ENCODE measurements around the gene TAS2R60. TPM values are rescaled to one million over a fixed set of nuclear protein-coding genes. Genes with fewer than 3 reads are reported as not detected.

TAS2R60 gene
- polyA plus RNA-seq, 1 donor from 2014 or later: not detected

DNA sequence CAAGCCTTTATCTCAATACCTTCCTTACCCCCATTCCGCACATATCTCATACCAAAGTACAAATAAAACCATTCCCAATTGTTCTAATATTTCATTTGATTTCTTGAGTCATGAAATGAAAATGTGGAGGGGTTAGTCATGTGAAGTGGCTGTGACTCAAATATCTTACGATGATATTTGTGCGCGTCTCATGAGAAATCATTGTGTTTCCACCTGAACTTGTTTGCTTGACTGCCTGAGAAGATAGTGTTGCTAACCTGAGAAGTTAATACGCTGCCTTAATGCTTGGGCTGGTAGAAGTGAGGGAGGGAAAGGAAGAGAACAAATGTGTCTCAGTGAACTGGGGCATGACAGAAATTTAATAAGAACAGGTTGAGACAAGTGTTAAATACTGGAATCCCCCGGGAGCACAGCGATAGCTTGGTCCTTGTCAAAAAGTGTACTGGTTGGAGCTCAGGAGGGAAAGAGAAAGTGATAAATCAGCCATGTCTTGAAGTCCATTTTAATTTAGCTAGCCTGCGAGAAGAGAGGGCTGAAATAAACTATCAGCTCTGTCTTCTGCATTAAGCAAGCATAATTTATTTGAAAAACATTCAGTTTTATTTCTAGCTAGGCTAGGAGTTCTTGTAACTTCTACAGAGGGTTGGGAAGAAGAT lies 27.4 kb upstream of the TAS2R60 start:
- no peaks in the 10 kb centered on the region for H4K20me1 ChIP-seq (ENCODE audit: insufficient read depth)
- H3K4me2 ChIP-seq (ENCODE audit: low read length): no peak overlapping the region
- H3K9me3 ChIP-seq (ENCODE audit: low read length): no peaks in the 10 kb centered on the region
- TF ChIP-seq, protein P1, sequence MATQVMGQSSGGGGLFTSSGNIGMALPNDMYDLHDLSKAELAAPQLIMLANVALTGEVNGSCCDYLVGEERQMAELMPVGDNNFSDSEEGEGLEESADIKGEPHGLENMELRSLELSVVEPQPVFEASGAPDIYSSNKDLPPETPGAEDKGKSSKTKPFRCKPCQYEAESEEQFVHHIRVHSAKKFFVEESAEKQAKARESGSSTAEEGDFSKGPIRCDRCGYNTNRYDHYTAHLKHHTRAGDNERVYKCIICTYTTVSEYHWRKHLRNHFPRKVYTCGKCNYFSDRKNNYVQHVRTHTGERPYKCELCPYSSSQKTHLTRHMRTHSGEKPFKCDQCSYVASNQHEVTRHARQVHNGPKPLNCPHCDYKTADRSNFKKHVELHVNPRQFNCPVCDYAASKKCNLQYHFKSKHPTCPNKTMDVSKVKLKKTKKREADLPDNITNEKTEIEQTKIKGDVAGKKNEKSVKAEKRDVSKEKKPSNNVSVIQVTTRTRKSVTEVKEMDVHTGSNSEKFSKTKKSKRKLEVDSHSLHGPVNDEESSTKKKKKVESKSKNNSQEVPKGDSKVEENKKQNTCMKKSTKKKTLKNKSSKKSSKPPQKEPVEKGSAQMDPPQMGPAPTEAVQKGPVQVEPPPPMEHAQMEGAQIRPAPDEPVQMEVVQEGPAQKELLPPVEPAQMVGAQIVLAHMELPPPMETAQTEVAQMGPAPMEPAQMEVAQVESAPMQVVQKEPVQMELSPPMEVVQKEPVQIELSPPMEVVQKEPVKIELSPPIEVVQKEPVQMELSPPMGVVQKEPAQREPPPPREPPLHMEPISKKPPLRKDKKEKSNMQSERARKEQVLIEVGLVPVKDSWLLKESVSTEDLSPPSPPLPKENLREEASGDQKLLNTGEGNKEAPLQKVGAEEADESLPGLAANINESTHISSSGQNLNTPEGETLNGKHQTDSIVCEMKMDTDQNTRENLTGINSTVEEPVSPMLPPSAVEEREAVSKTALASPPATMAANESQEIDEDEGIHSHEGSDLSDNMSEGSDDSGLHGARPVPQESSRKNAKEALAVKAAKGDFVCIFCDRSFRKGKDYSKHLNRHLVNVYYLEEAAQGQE (IDR thresholded peaks at IDR 0.05; ENCODE audit: borderline replicate concordance): no peak
- TF ChIP-seq, protein P2, sequence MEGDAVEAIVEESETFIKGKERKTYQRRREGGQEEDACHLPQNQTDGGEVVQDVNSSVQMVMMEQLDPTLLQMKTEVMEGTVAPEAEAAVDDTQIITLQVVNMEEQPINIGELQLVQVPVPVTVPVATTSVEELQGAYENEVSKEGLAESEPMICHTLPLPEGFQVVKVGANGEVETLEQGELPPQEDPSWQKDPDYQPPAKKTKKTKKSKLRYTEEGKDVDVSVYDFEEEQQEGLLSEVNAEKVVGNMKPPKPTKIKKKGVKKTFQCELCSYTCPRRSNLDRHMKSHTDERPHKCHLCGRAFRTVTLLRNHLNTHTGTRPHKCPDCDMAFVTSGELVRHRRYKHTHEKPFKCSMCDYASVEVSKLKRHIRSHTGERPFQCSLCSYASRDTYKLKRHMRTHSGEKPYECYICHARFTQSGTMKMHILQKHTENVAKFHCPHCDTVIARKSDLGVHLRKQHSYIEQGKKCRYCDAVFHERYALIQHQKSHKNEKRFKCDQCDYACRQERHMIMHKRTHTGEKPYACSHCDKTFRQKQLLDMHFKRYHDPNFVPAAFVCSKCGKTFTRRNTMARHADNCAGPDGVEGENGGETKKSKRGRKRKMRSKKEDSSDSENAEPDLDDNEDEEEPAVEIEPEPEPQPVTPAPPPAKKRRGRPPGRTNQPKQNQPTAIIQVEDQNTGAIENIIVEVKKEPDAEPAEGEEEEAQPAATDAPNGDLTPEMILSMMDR (IDR thresholded peaks at IDR 0.05; ENCODE audit: poor library complexity, severe bottlenecking): no peak
- TF ChIP-seq TAF1 (IDR thresholded peaks at IDR 0.05; ENCODE audit: low read depth): no peak
- no peak for TF ChIP-seq EP300 (conservative IDR thresholded peaks at IDR 0.05; ENCODE audit: poor library complexity, severe bottlenecking)
- TF ChIP-seq RAD21 (conservative IDR thresholded peaks at IDR 0.05): no peak
- TF ChIP-seq POLR2AphosphoS5 (IDR thresholded peaks at IDR 0.05): no peak
- no peak for TF ChIP-seq EZH2 (IDR thresholded peaks at IDR 0.05; ENCODE audit: borderline replicate concordance, insufficient read depth, low read length, poor library complexity, severe bottlenecking)
- no peak for TF ChIP-seq SMC3 (conservative IDR thresholded peaks at IDR 0.05; ENCODE audit: poor library complexity)
- no peak for TF ChIP-seq MXI1 (conservative IDR thresholded peaks at IDR 0.05; ENCODE audit: poor library complexity, severe bottlenecking)
- no peak overlapping the region for H3K9ac ChIP-seq (ENCODE audit: low read length)
- H3K27ac ChIP-seq (ENCODE audit: low read length): no peak overlapping the region
- H3K4me3 ChIP-seq (ENCODE audit: low read length): no peak overlapping the region
- no peaks in the 10 kb centered on the region for H3K9me2 ChIP-seq (ENCODE audit: insufficient read depth, low read length)
- H3F3A ChIP-seq (ENCODE audit: insufficient read depth, low read length, poor library complexity, severe bottlenecking): no peaks in the 10 kb centered on the region
- no peaks in the 10 kb centered on the region for H3K79me2 ChIP-seq (replicated peaks; ENCODE audit: insufficient read depth, low read length)
- no peaks in the 10 kb centered on the region for H3K36me3 ChIP-seq (ENCODE audit: insufficient read depth, low read length)
- H2AFZ ChIP-seq (ENCODE audit: low read depth, low read length): no peak overlapping the region
- no peaks in the 10 kb centered on the region for H3K27me3 ChIP-seq (ENCODE audit: insufficient read depth, low read depth, low read length)

DNA sequence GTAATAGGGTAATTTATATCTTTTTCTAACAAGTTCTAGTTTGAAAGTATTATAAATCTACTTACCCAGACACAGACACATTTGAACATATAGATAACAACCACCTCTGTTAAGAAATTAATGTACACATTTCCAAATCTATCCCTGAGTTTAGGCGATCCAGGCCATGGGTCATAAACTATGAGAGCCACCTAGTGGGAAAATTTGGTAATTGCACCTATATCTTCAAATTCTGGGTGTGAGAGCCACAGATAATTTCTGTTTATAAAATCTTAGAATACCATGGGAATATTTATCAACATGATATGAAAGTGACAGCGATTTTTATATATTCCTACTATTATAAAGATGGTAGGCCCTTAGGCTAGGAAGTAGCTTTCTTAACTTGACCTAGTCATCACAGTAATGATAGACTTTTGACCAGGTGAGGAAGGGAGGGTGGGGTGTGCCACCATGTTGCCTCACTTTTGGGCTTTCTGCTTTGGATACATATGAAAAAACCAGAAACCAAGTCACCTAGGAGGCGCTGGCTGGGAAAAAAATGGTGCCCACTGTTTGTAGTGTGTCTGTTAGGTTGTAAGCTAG lies 26.6 kb upstream of the TAS2R60 start:
- Histone ChIP-seq H3K27ac (ENCODE audit: low read length) (no peak overlapping the region), H3K27me3 (ENCODE audit: insufficient read depth, low read depth, low read length) (no peaks in the 10 kb centered on the region), H3K4me3 (ENCODE audit: low read length) (no peak overlapping the region), H2AFZ (ENCODE audit: low read depth, low read length) (no peak overlapping the region), H3K36me3 (ENCODE audit: insufficient read depth, low read length) (no peaks in the 10 kb centered on the region), H3K79me2 (replicated peaks; ENCODE audit: insufficient read depth, low read length) (no peaks in the 10 kb centered on the region), H3K9ac (ENCODE audit: low read length) (no peak overlapping the region), H3F3A (ENCODE audit: insufficient read depth, low read length, poor library complexity, severe bottlenecking) (no peaks in the 10 kb centered on the region), H4K20me1 (ENCODE audit: insufficient read depth) (no peaks in the 10 kb centered on the region), H3K4me2 (ENCODE audit: low read length) (no peak overlapping the region), H3K9me2 (ENCODE audit: insufficient read depth, low read length) (no peaks in the 10 kb centered on the region), H3K9me3 (ENCODE audit: low read length) (peaks cover under 1% of the 10 kb centered on the region)
- TF ChIP-seq MXI1 (conservative IDR thresholded peaks at IDR 0.05; ENCODE audit: poor library complexity, severe bottlenecking): no peak
- no peak for TF ChIP-seq TAF1 (IDR thresholded peaks at IDR 0.05; ENCODE audit: low read depth)
- TF ChIP-seq SMC3 (conservative IDR thresholded peaks at IDR 0.05; ENCODE audit: poor library complexity): peak; percentile 84
- no peak for TF ChIP-seq EZH2 (IDR thresholded peaks at IDR 0.05; ENCODE audit: borderline replicate concordance, insufficient read depth, low read length, poor library complexity, severe bottlenecking)
- TF ChIP-seq RAD21 (conservative IDR thresholded peaks at IDR 0.05): peak; percentile 76
- no peak for TF ChIP-seq EP300 (conservative IDR thresholded peaks at IDR 0.05; ENCODE audit: poor library complexity, severe bottlenecking)
- TF ChIP-seq POLR2AphosphoS5 (IDR thresholded peaks at IDR 0.05): no peak
- TF ChIP-seq, protein P2 (IDR thresholded peaks at IDR 0.05; ENCODE audit: poor library complexity, severe bottlenecking): peak; percentile 79
- TF ChIP-seq, protein P1 (IDR thresholded peaks at IDR 0.05; ENCODE audit: borderline replicate concordance): no peak
